OCI-LY7 (cell line): ENCODE measurements around the gene CEP83. TPM values are rescaled to one million over a fixed set of nuclear protein-coding genes. Genes with fewer than 3 reads are reported as not detected.

Source experiments
- BruUV-seq: library from RNA; stranded (reverse); fragments of 400-500 nt; replicated peaks from 2 replicates; lab custom pipeline; 2021; lab: Mats Ljungman, UMichigan
- CTCF ChIA-PET: fragments of 300-600 bp; sonication (Branson Sonifier 250); formaldehyde crosslinking; loops from one replicate; lab custom pipeline; 2022; ENCODE audit warnings: antibody characterized with exemption; ENCODE audit not compliant: unreplicated experiment; lab: Charles Lee
- POLR2A ChIA-PET: fragments of 300-600 bp; sonication (Branson Sonifier 250); formaldehyde crosslinking; loops from one replicate; lab custom pipeline; 2022; ENCODE audit warnings: antibody characterized with exemption; lab: Charles Lee
- DNase-seq: peaks from one replicate; pipeline ENCODE4 v3.0.0-alpha.2; 2015; ENCODE audit warnings: low spot score
- H2AFZ ChIP-seq: fragments of 200-600 bp; sonication (generic), shearing (Covaris generic); 2 replicates; pipeline ENCODE4 v1.6.1; 2014; ENCODE audit warnings: mild to moderate bottlenecking, antibody characterized with exemption, low read length, moderate library complexity
- H3K27ac ChIP-seq: fragments of 200-600 bp; sonication (generic); 2 replicates; pipeline ENCODE4 v1.5.1; 2014; ENCODE audit warnings: mixed run types, low read depth, mild to moderate bottlenecking, moderate library complexity, low read length, inconsistent platforms; ENCODE audit not compliant: poor library complexity, severe bottlenecking
- H3K36me3 ChIP-seq: fragments of 200-600 bp; sonication (generic); 2 replicates; pipeline ENCODE4 v1.6.1; 2014; ENCODE audit warnings: mild to moderate bottlenecking, antibody characterized with exemption, low read length, moderate library complexity, mixed read lengths; ENCODE audit not compliant: insufficient read depth
- H3K4me1 ChIP-seq: fragments of 200-600 bp; sonication (generic); 2 replicates; pipeline ENCODE4 v1.5.1; 2014; ENCODE audit warnings: mild to moderate bottlenecking, low read length; ENCODE audit not compliant: insufficient read depth, poor library complexity, severe bottlenecking
- H3K4me2 ChIP-seq: fragments of 200-600 bp; sonication (generic); 2 replicates; pipeline ENCODE4 v1.6.1; 2014; ENCODE audit warnings: mild to moderate bottlenecking, low read length
- H3K4me3 ChIP-seq: fragments of 200-600 bp; sonication (generic); 2 replicates; pipeline ENCODE4 v1.5.1; 2014; ENCODE audit warnings: mild to moderate bottlenecking, low read depth, low read length; ENCODE audit not compliant: poor library complexity, severe bottlenecking
- H3K79me2 ChIP-seq: fragments of 200-600 bp; sonication (generic); 2 replicates; pipeline ENCODE4 v1.6.1; 2016; ENCODE audit warnings: low read depth, mild to moderate bottlenecking, low read length, moderate library complexity, mixed read lengths; ENCODE audit not compliant: insufficient read depth
- H3K9me2 ChIP-seq: fragments of 200-600 bp; sonication (generic); 2 replicates; pipeline ENCODE4 v1.6.1; 2016; ENCODE audit warnings: mild to moderate bottlenecking, low read length, mixed read lengths; ENCODE audit not compliant: insufficient read depth
- H3K9me3 ChIP-seq: fragments of 200-600 bp; sonication (generic); 2 replicates; pipeline ENCODE4 v1.6.1; 2014; ENCODE audit warnings: mild to moderate bottlenecking, mixed run types, low read length, mixed read lengths
- H4K20me1 ChIP-seq: fragments of 200-600 bp; sonication (generic); 2 replicates; pipeline ENCODE4 v1.6.1; 2014; ENCODE audit warnings: mild to moderate bottlenecking, antibody characterized with exemption, low read length, moderate library complexity, mixed read lengths; ENCODE audit not compliant: insufficient read depth
- CTCF ChIP-seq: fragments of 200-600 bp; sonication (generic); conservative IDR thresholded peaks from 2 replicates; pipeline ENCODE4 v1.5.1; 2014; ENCODE audit warnings: mild to moderate bottlenecking, antibody characterized with exemption, low read length, moderate library complexity, mixed read lengths
- EZH2phosphoT487 ChIP-seq: fragments of 200-600 bp; sonication (generic); IDR thresholded peaks from 2 replicates; pipeline ENCODE4 v1.6.1; 2018; ENCODE audit warnings: low read depth, borderline replicate concordance, mild to moderate bottlenecking, mixed run types, antibody characterized with exemption, low read length, moderate library complexity, mixed read lengths
- intact Hi-C: fragments of 100-400 bp; cut with micrococcal nuclease; formaldehyde crosslinking; loops from one replicate; pipeline ENCODE4 v1.10.0; 2022; ENCODE audit not compliant: unreplicated experiment
- total RNA-seq, 2 experiments: library from RNA; depleted of rRNA in 1 of 2; stranded (reverse); fragments of >200 nt in 1 of 2; shearing (Covaris generic) in 1 of 2; gene quantifications; 2 replicates each; pipeline ENCODE4 v1.2.3, GENCODE V29; 2014 to 2022

The CEP83 gene
- total RNA-seq, 2 experiments from 2014 or later, result 29.7 to 35.2 TPM

- DNase-seq, result no peak
- H3K27ac ChIP-seq, result no peak overlapping the region
- intact Hi-C loops, result no loop called here
- no peaks in the 10 kb centered on the region for H3K9me2 ChIP-seq
- H3K36me3 ChIP-seq, result peaks cover 30% of the 10 kb centered on the region
- CTCF ChIA-PET, result no interaction called here
- H2AFZ ChIP-seq, result no peak overlapping the region
- POLR2A ChIA-PET, result no interaction called here
- H4K20me1 ChIP-seq, result no peaks in the 10 kb centered on the region
- no peak overlapping the region for H3K4me3 ChIP-seq
- no peak overlapping the region for H3K4me2 ChIP-seq
- peaks cover 7% of the 10 kb centered on the region; the same call in 1 of the 2 replicates for H3K9me3 ChIP-seq
- H3K4me1 ChIP-seq, result no peaks in the 10 kb centered on the region
- peaks cover 48% of the 10 kb centered on the region for H3K79me2 ChIP-seq
- TF ChIP-seq CTCF, result no peak
- TF ChIP-seq EZH2phosphoT487, result no peak
- BruUV-seq, result no TSS peak
Measured at GRCh38 chr12:94445662-94446061, 14.0 kb downstream of the CEP83 start.

GRCh38 chr12:94437303-94437702 lies 22.4 kb downstream of the CEP83 start:
- Histone ChIP-seq H3K9me2 (no peaks in the 10 kb centered on the region), H3K4me1 (no peaks in the 10 kb centered on the region), H3K4me2 (no peak overlapping the region), H3K4me3 (no peak overlapping the region), H3K27ac (no peak overlapping the region), H3K79me2 (peaks cover 32% of the 10 kb centered on the region; the same call in 1 of the 2 replicates), H2AFZ (no peak overlapping the region), H3K36me3 (peaks cover 3% of the 10 kb centered on the region; the same call in 1 of the 2 replicates), H4K20me1 (0 out of 2 replicates have a peak, but pooled peaks cover 5% of the 10 kb centered on the region), H3K9me3 (no peaks in the 10 kb centered on the region)
- intact Hi-C loops, result no loop called here
- DNase-seq, result no peak
- BruUV-seq, result no TSS peak
- ChIA-PET CTCF (no interaction called here), POLR2A (no interaction called here)
- TF ChIP-seq EZH2phosphoT487, result no peak
- no peak for TF ChIP-seq CTCF

GRCh38 chr12:94435511-94435927 lies 24.1 kb downstream of the CEP83 start:
- no peak overlapping the region for H3K27ac ChIP-seq
- H3K4me2 ChIP-seq, result no peak overlapping the region
- BruUV-seq, result no TSS peak
- ChIA-PET CTCF (no interaction called here), POLR2A (interaction anchor here (0.5 kb wide), 1 partner anchor 232 kb away, joined by 3 read pairs; no protein-coding TSS in a partner anchor)
- DNase-seq, result no peak
- H3K9me3 ChIP-seq, result peaks cover 12% of the 10 kb centered on the region; the same call in 1 of the 2 replicates
- 0 out of 2 replicates have a peak, but pooled peaks cover 5% of the 10 kb centered on the region for H4K20me1 ChIP-seq
- H3K79me2 ChIP-seq, result peaks cover 25% of the 10 kb centered on the region; the same call in 1 of the 2 replicates
- intact Hi-C loops, result no loop called here
- no peaks in the 10 kb centered on the region for H3K9me2 ChIP-seq
- no peaks in the 10 kb centered on the region for H3K4me1 ChIP-seq
- H3K36me3 ChIP-seq, result peaks cover 5% of the 10 kb centered on the region; the same call in 1 of the 2 replicates
- no peak overlapping the region for H3K4me3 ChIP-seq
- no peak for TF ChIP-seq CTCF
- TF ChIP-seq EZH2phosphoT487, result no peak
- no peak overlapping the region for H2AFZ ChIP-seq
